G401 (cell line): ENCODE results near the gene CTDSPL. TPM values are rescaled to one million over a fixed set of nuclear protein-coding genes. Genes with fewer than 3 reads are reported as not detected.
"Not testable (repeated sequence)": the region's sequence is repeated elsewhere in the genome, so short reads cannot be mapped to it uniquely, and the experiment has no call there.

Experiments used
- DNase-seq: peaks from one replicate; pipeline ENCODE4 v3.0.0-alpha.2; 2015; ENCODE audit warnings: low spot score
- in situ Hi-C: cut with HindIII; loops from 2 replicates; pipeline ENCODE4 v1.10.0; 2016; ENCODE audit warnings: low sequenced_read_pairs, mixed read lengths
- total RNA-seq: library from RNA; depleted of rRNA; stranded (reverse); fragments of >200 nt; shearing (Covaris generic); gene quantifications from 2 replicates; pipeline ENCODE4 v1.2.3, GENCODE V29; 2014

The CTDSPL gene
- total RNA-seq, 1 experiment from 2014 or later = 77.9 TPM

- in situ Hi-C loops = no loop called here
- no peak for DNase-seq
These were observed 92.2 kb downstream of the CTDSPL start for GRCh38 chr3:37953707-37954394.

- in situ Hi-C loops = loop anchor here (5.0 kb wide), 1 partner anchor 68 kb away; no protein-coding TSS in a partner anchor
These were observed 93.2 kb downstream of the CTDSPL start for GRCh38 chr3:37954881-37955280.

DNA sequence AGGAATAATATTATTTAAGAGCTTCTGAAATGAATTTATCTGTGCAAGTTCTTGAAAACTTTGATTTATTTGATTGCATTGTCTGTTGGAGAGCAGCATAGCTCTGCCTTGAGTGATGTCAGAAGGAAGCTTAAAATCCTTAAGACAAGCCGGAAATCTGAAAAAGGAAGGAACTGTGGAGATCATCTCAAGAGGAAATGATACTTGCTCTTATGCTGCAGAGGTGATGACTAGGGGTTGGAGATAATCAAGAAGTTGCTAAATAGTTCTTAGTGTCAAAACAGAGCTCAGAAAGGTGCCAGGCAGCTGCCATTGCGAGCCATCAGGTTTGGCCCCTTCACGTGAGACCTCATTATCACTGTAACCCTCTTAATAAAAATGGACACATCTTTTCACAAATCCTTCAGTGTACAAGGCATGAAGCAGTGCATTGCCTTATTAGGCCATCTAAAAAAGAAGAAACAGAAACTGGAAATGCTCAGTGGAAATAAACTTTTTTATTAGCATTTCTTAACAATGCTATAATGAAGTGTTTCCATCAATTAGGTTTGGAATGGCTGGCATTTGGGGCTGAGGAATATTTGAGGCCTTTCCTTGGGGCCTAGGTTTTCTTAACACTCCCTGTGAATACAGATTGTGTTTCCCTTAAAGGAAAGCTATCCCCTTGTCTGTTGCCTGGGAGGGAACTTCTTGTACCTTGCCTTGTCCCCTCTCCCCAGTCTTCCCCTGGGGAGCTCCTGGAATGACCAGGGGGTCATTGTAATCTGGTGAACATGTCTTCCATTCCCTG, 94.4 kb downstream of the CTDSPL start:
- in situ Hi-C loops = loop anchor here (5.0 kb wide), 1 partner anchor 69 kb away; no protein-coding TSS in a partner anchor
- DNase-seq = no peak

More at GRCh38 chr3:37954881-37955280, 93.2 kb downstream of the CTDSPL start:
- DNase-seq = no peak

DNA sequence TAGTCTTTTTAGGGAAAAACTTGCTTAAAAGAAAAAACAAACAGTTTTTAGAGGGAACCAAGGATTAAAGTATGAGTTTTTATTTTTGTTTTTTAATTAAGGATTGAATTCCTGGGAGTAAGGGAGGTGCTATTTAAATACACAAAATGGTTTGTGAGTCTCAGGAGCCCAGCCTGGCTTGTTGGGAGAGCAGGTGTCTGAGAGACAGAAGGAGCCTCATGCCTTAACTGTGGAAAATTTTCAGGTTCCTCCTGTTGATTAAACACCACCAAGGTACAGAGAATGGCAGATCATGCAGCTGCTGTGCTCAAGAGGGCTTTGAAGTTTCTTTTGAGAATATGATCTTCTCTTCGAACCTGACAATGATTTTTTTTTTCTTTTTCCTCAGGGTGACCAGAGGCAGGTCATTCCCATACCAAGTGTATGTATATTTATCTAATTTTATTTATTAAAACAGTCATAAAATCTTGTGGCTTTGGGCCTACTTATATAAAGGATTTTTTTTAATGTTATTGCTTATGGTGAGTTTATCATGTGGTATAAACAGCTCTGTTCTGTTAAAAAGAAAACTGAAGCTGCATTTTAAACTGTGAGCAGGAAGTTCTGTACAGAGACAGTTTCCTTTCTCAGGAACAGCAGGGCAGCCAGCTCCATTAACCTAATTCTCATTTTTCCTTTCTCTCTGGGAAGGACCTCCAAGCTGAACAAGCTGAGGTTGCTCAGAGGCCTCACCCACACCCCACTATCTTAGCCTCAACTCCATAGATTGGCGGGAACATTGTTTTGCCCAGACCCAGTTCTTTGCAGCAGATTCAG, 95.3 kb downstream of the CTDSPL start:
- in situ Hi-C loops = loop anchor here (5.0 kb wide), 1 partner anchor 70 kb away; no protein-coding TSS in a partner anchor
- peak; percentile 60 for DNase-seq

- DNase-seq = no peak
- in situ Hi-C loops = loop anchor here (5.0 kb wide), 1 partner anchor 70 kb away; no protein-coding TSS in a partner anchor
These were observed 95.9 kb downstream of the CTDSPL start for GRCh38 chr3:37957539-37957936.

- in situ Hi-C loops = no loop called here
- no peak for DNase-seq
These were observed 100.1 kb downstream of the CTDSPL start for GRCh38 chr3:37961622-37962431.

- in situ Hi-C loops = no loop called here
- DNase-seq = no peak
These were observed 101.3 kb downstream of the CTDSPL start for GRCh38 chr3:37963016-37963415.

- in situ Hi-C loops = no loop called here
- no peak for DNase-seq
These were observed 102.0 kb downstream of the CTDSPL start for GRCh38 chr3:37963635-37964034.

DNA sequence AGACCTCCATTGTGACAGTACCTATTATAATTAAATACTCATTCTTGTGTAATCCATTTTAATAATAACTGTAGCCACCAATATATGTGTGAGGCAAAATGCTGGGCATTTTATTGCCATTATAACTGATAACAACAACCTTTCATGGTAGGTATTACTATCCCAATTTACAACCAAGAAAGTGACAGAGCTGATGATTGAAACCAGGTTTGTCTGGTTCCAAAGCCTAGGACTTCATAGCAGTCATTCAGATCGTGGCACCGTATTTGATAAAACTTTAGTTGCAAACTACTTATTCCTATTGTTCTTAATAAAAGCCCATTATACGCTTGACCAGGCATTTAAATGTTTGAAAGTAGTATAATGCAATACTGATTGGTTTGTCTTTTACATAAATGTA, 102.5 kb downstream of the CTDSPL start:
- in situ Hi-C loops = no loop called here
- no peak for DNase-seq

GRCh38 chr3:37964716-37965115, 103.0 kb downstream of the CTDSPL start:
- in situ Hi-C loops = no loop called here
- DNase-seq = no peak

- in situ Hi-C loops = no loop called here
These were observed 105.7 kb downstream of the CTDSPL start for GRCh38 chr3:37967260-37967881.

DNA sequence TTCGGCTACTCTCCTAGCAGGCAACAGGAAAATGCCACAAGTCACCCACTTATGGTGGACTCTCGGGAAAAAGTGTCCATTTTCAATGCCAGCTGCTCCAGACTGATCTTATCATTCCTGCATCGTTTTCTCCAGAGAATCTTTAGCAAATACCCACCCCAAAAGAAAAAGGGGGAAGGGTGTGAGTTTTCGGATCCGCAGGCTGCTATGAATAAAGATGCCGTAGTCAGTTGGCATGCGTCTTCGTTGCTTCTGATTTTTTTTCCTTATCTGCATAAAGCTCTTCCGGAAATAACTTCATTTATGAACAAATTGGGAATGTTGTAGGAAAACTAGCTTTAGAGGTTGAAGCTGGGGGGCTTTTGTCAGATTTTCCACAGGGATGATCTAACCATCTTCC, 106.5 kb downstream of the CTDSPL start:
- DNase-seq = no peak
- in situ Hi-C loops = no loop called here

More at GRCh38 chr3:37967260-37967881, 105.7 kb downstream of the CTDSPL start:
- no peak for DNase-seq

DNA sequence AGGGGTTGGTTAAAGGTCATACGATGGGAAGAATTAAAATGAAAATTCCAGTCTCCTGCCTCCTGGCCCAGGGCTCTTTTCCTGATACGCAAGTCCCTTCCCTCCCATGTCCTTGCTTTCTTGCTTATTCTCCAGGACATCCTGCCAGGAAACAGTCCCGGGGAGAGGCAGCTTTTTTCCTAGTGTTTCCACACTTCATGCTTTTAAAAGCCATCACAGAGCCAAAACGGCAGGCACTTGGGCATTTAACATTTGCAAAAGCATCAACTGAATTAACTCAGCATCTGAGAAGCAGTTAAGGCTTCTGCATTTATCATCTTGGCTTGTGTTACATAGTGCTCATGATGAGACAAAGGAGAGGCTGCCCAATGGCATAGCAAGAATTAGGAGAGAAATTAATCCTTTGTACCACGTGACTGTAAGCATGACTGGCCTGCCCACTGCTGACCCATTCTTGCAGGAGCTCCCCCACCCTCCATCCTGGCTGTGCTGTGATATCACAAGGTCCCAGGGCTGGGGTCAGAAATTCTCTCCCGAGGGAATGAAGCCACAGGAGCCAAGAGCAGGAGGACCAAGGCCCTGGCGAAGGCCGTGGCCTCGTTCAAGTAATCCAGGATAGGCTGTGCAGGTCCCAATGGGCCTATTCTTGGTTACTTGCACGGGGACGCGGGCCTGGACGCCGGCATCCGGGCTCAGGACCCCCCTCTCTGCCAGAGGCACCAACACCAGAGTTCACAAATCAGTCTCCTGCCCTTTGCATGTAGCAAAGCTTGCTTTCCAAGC, 107.3 kb downstream of the CTDSPL start:
- in situ Hi-C loops = no loop called here
- peak; percentile 62 for DNase-seq

- peak; percentile 80 for DNase-seq
- in situ Hi-C loops = no loop called here
These were observed 108.0 kb downstream of the CTDSPL start for GRCh38 chr3:37969596-37970100.

GRCh38 chr3:37970802-37971201, 109.1 kb downstream of the CTDSPL start:
- no peak for DNase-seq
- in situ Hi-C loops = no loop called here

GRCh38 chr3:37971467-37971866, 109.8 kb downstream of the CTDSPL start:
- DNase-seq = peak; percentile 87
- in situ Hi-C loops = no loop called here

DNA sequence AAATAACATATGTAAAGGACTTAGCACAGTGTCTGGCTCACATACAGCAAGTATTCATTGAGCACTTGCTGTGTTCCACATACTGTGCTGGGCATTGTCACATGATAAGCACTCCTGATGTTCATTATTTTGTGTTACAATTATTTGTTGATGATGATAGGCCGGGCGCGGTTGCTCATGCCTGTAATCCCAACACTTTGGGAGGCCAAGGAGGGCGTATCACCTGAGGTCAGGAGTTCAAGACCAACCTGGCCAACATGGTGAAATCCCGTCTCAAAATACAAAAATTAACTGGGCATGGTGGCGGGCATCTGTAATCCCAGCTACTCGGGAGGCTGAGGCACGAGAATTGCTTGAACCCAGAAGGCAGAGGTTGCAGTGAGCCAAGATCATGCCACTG, 110.4 kb downstream of the CTDSPL start:
- DNase-seq, in situ Hi-C loops: not testable (repeated sequence)
